CD4-positive, alpha-beta T cell (primary cell): ENCODE results near the gene TTC23L. TPM values are rescaled to one million over a fixed set of nuclear protein-coding genes. Genes with fewer than 3 reads are reported as not detected.

Experiments
- ATAC-seq: fragments of 200-7000 bp; cut with Tn5 transposase; one replicate; pipeline ENCODE4 v1.10.0; 2022; ENCODE audit warnings: mild to moderate bottlenecking; ENCODE audit not compliant: poor library complexity
- CTCF ChIA-PET: fragments of 350-600 bp; sonication (Branson Sonifier 250); formaldehyde crosslinking; loops from one replicate; lab custom pipeline; 2021; ENCODE audit warnings: antibody characterized with exemption, inconsistent platforms; lab: Charles Lee
- POLR2A ChIA-PET: fragments of 350-600 bp; sonication (Branson Sonifier 250); formaldehyde crosslinking; loops from one replicate; lab custom pipeline; 2021; ENCODE audit warnings: antibody characterized with exemption, inconsistent platforms; lab: Charles Lee
- DNase-seq, 14 experiments: peaks; one replicate each; pipeline ENCODE4 v3.0.0-alpha.2; 2013 to 2020; ENCODE audit warnings: mixed read lengths in 2 of 14
- H3K27ac ChIP-seq, 2 donors: one replicate each; pipeline versions ENCODE4 v1.5.1 to v1.7.0; 2013; ENCODE audit warnings: low read length in 2 of 2, low read depth in 1 of 2, mild to moderate bottlenecking in 1 of 2
- H3K27me3 ChIP-seq, 2 experiments: 1 replicate in 1 of 2; 2 replicates in 1 of 2; pipeline versions ENCODE4 v1.6.1 to v1.7.0; 2013; ENCODE audit warnings: low read length in 2 of 2, control low read depth in 1 of 2, mild to moderate bottlenecking in 1 of 2, moderate library complexity in 1 of 2; ENCODE audit not compliant: insufficient read depth in 2 of 2, control insufficient read depth in 1 of 2
- H3K36me3 ChIP-seq: one replicate; pipeline ENCODE4 v1.6.1; 2013; ENCODE audit warnings: low read length, control low read depth; ENCODE audit not compliant: insufficient read depth
- H3K4me1 ChIP-seq: one replicate; pipeline ENCODE4 v1.6.1; 2013; ENCODE audit warnings: low read length, control low read depth; ENCODE audit not compliant: insufficient read depth
- H3K4me3 ChIP-seq: one replicate; pipeline ENCODE4 v1.5.1; 2013; ENCODE audit warnings: mild to moderate bottlenecking, low read length, moderate library complexity
- H3K9me3 ChIP-seq, 2 experiments: 1 replicate in 1 of 2; 2 replicates in 1 of 2; pipeline versions ENCODE4 v1.6.1 to v1.7.0; 2013; ENCODE audit warnings: low read length in 2 of 2, mild to moderate bottlenecking in 2 of 2, control low read depth in 1 of 2, moderate library complexity in 1 of 2; ENCODE audit not compliant: control insufficient read depth in 1 of 2, insufficient read depth in 1 of 2
- H3K27ac Mint-ChIP-seq: one replicate; pipeline ENCODE4 v1.8.0; 2020; ENCODE audit warnings: mixed read lengths
- H3K27me3 Mint-ChIP-seq: one replicate; pipeline ENCODE4 v1.8.0; 2021; ENCODE audit warnings: mixed read lengths
- H3K36me3 Mint-ChIP-seq: one replicate; pipeline ENCODE4 v1.8.0; 2021; ENCODE audit warnings: low read depth, mixed read lengths
- H3K4me1 Mint-ChIP-seq: one replicate; pipeline ENCODE4 v1.8.0; 2021; ENCODE audit warnings: low read depth, mixed read lengths
- H3K4me3 Mint-ChIP-seq: one replicate; pipeline ENCODE4 v1.8.0; 2020; ENCODE audit warnings: mild to moderate bottlenecking, mixed read lengths
- H3K9me3 Mint-ChIP-seq: one replicate; pipeline ENCODE4 v1.8.0; 2020; ENCODE audit warnings: mixed read lengths
- CTCF ChIP-seq: fragments of 200-600 bp; IDR thresholded peaks from one replicate; pipeline ENCODE4 v1.8.0; 2022; ENCODE audit warnings: antibody characterized with exemption, mild to moderate bottlenecking
- intact Hi-C, 2 experiments: fragments of 100-400 bp; cut with DNase I in 1 of 2; cut with micrococcal nuclease in 1 of 2; formaldehyde crosslinking; loops; one replicate each; pipeline versions ENCODE4 v1.15.1 to v1.9.0; 2023 to 2025; cut with DNase I, micrococcal nuclease
- total RNA-seq, 174 experiments: library from RNA in 2 of 174; stranded (reverse) in 2 of 174; gene quantifications; one replicate each; pipeline ENCODE4 v1.2.3 and lab custom pipeline; 2021 to 2026

The TTC23L gene
- total RNA-seq, 2 experiments from 2014 or later: 0.20 TPM; not detected in 1

GRCh38 chr5:34842554-34842953 is 3.6 kb downstream of the TTC23L start:
- intact Hi-C loops: loop anchor here in 1 of 2 experiments (5.0 kb wide), 1 partner anchor 835 kb away; the partner anchor contains the start of gene AMACR
- H3K27ac ChIP-seq: no peak overlapping the region
- CTCF ChIA-PET: no interaction called here
- H3K27me3 ChIP-seq: no peaks in the 10 kb centered on the region
- Mint-ChIP-seq H3K36me3 (peaks cover 7% of the 10 kb centered on the region), H3K9me3 (no peaks in the 10 kb centered on the region), H3K4me3 (no peak overlapping the region), H3K27ac (no peak overlapping the region), H3K27me3 (peaks cover 12% of the 10 kb centered on the region), H3K4me1 (peaks cover 17% of the 10 kb centered on the region)
- no peak for ATAC-seq
- POLR2A ChIA-PET: no interaction called here
- DNase-seq: no peak
- no peaks in the 10 kb centered on the region for H3K9me3 ChIP-seq
- H3K36me3 ChIP-seq: no peaks in the 10 kb centered on the region
- peaks cover 16% of the 10 kb centered on the region for H3K4me1 ChIP-seq
- no peak overlapping the region for H3K4me3 ChIP-seq
- TF ChIP-seq CTCF: no peak

GRCh38 chr5:34843497-34843896 is 4.5 kb downstream of the TTC23L start:
- Mint-ChIP-seq H3K36me3 (peaks cover 7% of the 10 kb centered on the region), H3K4me3 (no peak overlapping the region), H3K4me1 (peaks cover 12% of the 10 kb centered on the region), H3K9me3 (no peaks in the 10 kb centered on the region), H3K27ac (no peak overlapping the region), H3K27me3 (peaks cover 12% of the 10 kb centered on the region)
- CTCF ChIA-PET: no interaction called here
- DNase-seq (no peak), ATAC-seq (no peak)
- POLR2A ChIA-PET: no interaction called here
- Histone ChIP-seq H3K36me3 (no peaks in the 10 kb centered on the region), H3K9me3 (no peaks in the 10 kb centered on the region), H3K4me1 (peaks cover 13% of the 10 kb centered on the region), H3K27ac (no peak overlapping the region), H3K4me3 (no peak overlapping the region), H3K27me3 (no peaks in the 10 kb centered on the region)
- intact Hi-C loops: loop anchor here in 1 of 2 experiments (5.0 kb wide), 1 partner anchor 836 kb away; the partner anchor contains the start of gene AMACR
- no peak for TF ChIP-seq CTCF

- H3K27me3 ChIP-seq: no peaks in the 10 kb centered on the region
- intact Hi-C loops: loop anchor here in 1 of 2 experiments (5.0 kb wide), 1 partner anchor 837 kb away; the partner anchor contains the start of gene AMACR
- H3K4me3 ChIP-seq: no peak overlapping the region
- Mint-ChIP-seq H3K4me1 (peaks cover 6% of the 10 kb centered on the region), H3K27me3 (peaks cover 12% of the 10 kb centered on the region), H3K4me3 (no peak overlapping the region), H3K36me3 (peaks cover 6% of the 10 kb centered on the region), H3K27ac (no peak overlapping the region), H3K9me3 (no peaks in the 10 kb centered on the region)
- POLR2A ChIA-PET: no interaction called here
- ATAC-seq (no peak), DNase-seq (no peak)
- no peaks in the 10 kb centered on the region for H3K36me3 ChIP-seq
- H3K27ac ChIP-seq: no peak overlapping the region
- no peaks in the 10 kb centered on the region for H3K9me3 ChIP-seq
- TF ChIP-seq CTCF: no peak
- CTCF ChIA-PET: interaction anchor here (0.6 kb wide), 3 partner anchors 30 to 874 kb away, joined by 3 read pairs; no protein-coding TSS in a partner anchor
- H3K4me1 ChIP-seq: peaks cover 8% of the 10 kb centered on the region
Measured at GRCh38 chr5:34844106-34844505, 5.1 kb downstream of the TTC23L start.
